ENCODE results near the gene AOPEP.
"Not testable (repeated sequence)": the region's sequence is repeated elsewhere in the genome, so short reads cannot be mapped to it uniquely, and the experiment has no call there.

AOPEP gene

GRCh38 chr9:94870465-94870792 is 143.9 kb downstream of the AOPEP start:
- H3K4me3 ChIP-seq (ENCODE audit: low read depth in 1 of 5, low read length in 5 of 5): no peak overlapping the region
- H3K27ac ChIP-seq (ENCODE audit: low read depth, low read length): no peak overlapping the region
- no peaks in the 10 kb centered on the region for H3K9me3 ChIP-seq (ENCODE audit: control insufficient read depth in 5 of 5, low read length in 5 of 5)
- H3K9ac ChIP-seq (ENCODE audit: low read length in 5 of 5): no peak overlapping the region
- peaks cover 0 to 29% (median 19%) of the 10 kb centered on the region in 5 donors for H3K4me1 ChIP-seq (ENCODE audit: control insufficient read depth in 5 of 5, insufficient read depth in 5 of 5, low read length in 5 of 5)
- H3K36me3 ChIP-seq (ENCODE audit: control insufficient read depth in 5 of 5, insufficient read depth in 5 of 5, low read length in 5 of 5): no peaks in the 10 kb centered on the region
- H3K27me3 ChIP-seq (ENCODE audit: control insufficient read depth in 5 of 5, insufficient read depth in 4 of 5, low read length in 5 of 5): no peaks in the 10 kb centered on the region

- H3K36me3 ChIP-seq (ENCODE audit: control insufficient read depth in 5 of 5, insufficient read depth in 5 of 5, low read length in 5 of 5): no peaks in the 10 kb centered on the region
- H3K4me3 ChIP-seq (ENCODE audit: low read depth in 1 of 5, low read length in 5 of 5): no peak overlapping the region
- no peak overlapping the region for H3K9ac ChIP-seq (ENCODE audit: low read length in 5 of 5)
- peaks cover 0 to 24% (median 19%) of the 10 kb centered on the region in 5 donors for H3K4me1 ChIP-seq (ENCODE audit: control insufficient read depth in 5 of 5, insufficient read depth in 5 of 5, low read length in 5 of 5)
- H3K27ac ChIP-seq (ENCODE audit: low read depth, low read length): no peak overlapping the region
- H3K27me3 ChIP-seq (ENCODE audit: control insufficient read depth in 5 of 5, insufficient read depth in 4 of 5, low read length in 5 of 5): no peaks in the 10 kb centered on the region
- no peaks in the 10 kb centered on the region for H3K9me3 ChIP-seq (ENCODE audit: control insufficient read depth in 5 of 5, low read length in 5 of 5)
Measured at GRCh38 chr9:94870793-94871558, 144.5 kb downstream of the AOPEP start.

- Histone ChIP-seq H3K27ac (ENCODE audit: low read depth, low read length) (no peak overlapping the region), H3K9me3 (ENCODE audit: control insufficient read depth in 5 of 5, low read length in 5 of 5) (no peaks in the 10 kb centered on the region), H3K36me3 (ENCODE audit: control insufficient read depth in 5 of 5, insufficient read depth in 5 of 5, low read length in 5 of 5) (no peaks in the 10 kb centered on the region), H3K4me1 (ENCODE audit: control insufficient read depth in 5 of 5, insufficient read depth in 5 of 5, low read length in 5 of 5) (peaks cover 0 to 16% (median 12%) of the 10 kb centered on the region in 5 donors), H3K9ac (ENCODE audit: low read length in 5 of 5) (no peak overlapping the region), H3K4me3 (ENCODE audit: low read depth in 1 of 5, low read length in 5 of 5) (no peak overlapping the region), H3K27me3 (ENCODE audit: control insufficient read depth in 5 of 5, insufficient read depth in 4 of 5, low read length in 5 of 5) (no peaks in the 10 kb centered on the region)
Measured at GRCh38 chr9:94872083-94872833, 145.8 kb downstream of the AOPEP start.

- peaks cover 0 to 8% (median 5%) of the 10 kb centered on the region in 5 donors for H3K4me1 ChIP-seq (ENCODE audit: control insufficient read depth in 5 of 5, insufficient read depth in 5 of 5, low read length in 5 of 5)
- H3K4me3 ChIP-seq (ENCODE audit: low read depth in 1 of 5, low read length in 5 of 5): no peak overlapping the region
- H3K27ac ChIP-seq (ENCODE audit: low read depth, low read length): no peak overlapping the region
- H3K27me3 ChIP-seq (ENCODE audit: control insufficient read depth in 5 of 5, insufficient read depth in 4 of 5, low read length in 5 of 5): no peaks in the 10 kb centered on the region
- no peaks in the 10 kb centered on the region for H3K9me3 ChIP-seq (ENCODE audit: control insufficient read depth in 5 of 5, low read length in 5 of 5)
- no peak overlapping the region for H3K9ac ChIP-seq (ENCODE audit: low read length in 5 of 5)
- no peaks in the 10 kb centered on the region for H3K36me3 ChIP-seq (ENCODE audit: control insufficient read depth in 5 of 5, insufficient read depth in 5 of 5, low read length in 5 of 5)
Measured at GRCh38 chr9:94872891-94873511, 146.5 kb downstream of the AOPEP start.

GRCh38 chr9:94874316-94874715 is 147.8 kb downstream of the AOPEP start:
- H3K9me3 ChIP-seq (ENCODE audit: control insufficient read depth in 5 of 5, low read length in 5 of 5): no peaks in the 10 kb centered on the region
- H3K4me3 ChIP-seq (ENCODE audit: low read depth in 1 of 5, low read length in 5 of 5): no peak overlapping the region
- peaks cover 0 to 5% (median 0%) of the 10 kb centered on the region in 5 donors for H3K4me1 ChIP-seq (ENCODE audit: control insufficient read depth in 5 of 5, insufficient read depth in 5 of 5, low read length in 5 of 5)
- no peaks in the 10 kb centered on the region for H3K36me3 ChIP-seq (ENCODE audit: control insufficient read depth in 5 of 5, insufficient read depth in 5 of 5, low read length in 5 of 5)
- H3K27ac ChIP-seq (ENCODE audit: low read depth, low read length): no peak overlapping the region
- H3K9ac ChIP-seq (ENCODE audit: low read length in 5 of 5): no peak overlapping the region
- no peaks in the 10 kb centered on the region for H3K27me3 ChIP-seq (ENCODE audit: control insufficient read depth in 5 of 5, insufficient read depth in 4 of 5, low read length in 5 of 5)

- Histone ChIP-seq H3K27me3 (ENCODE audit: control insufficient read depth in 5 of 5, insufficient read depth in 4 of 5, low read length in 5 of 5) (no peaks in the 10 kb centered on the region), H3K9me3 (ENCODE audit: control insufficient read depth in 5 of 5, low read length in 5 of 5) (no peaks in the 10 kb centered on the region), H3K36me3 (ENCODE audit: control insufficient read depth in 5 of 5, insufficient read depth in 5 of 5, low read length in 5 of 5) (no peaks in the 10 kb centered on the region), H3K4me3 (ENCODE audit: low read depth in 1 of 5, low read length in 5 of 5) (no peak overlapping the region), H3K27ac (ENCODE audit: low read depth, low read length) (no peak overlapping the region), H3K4me1 (ENCODE audit: control insufficient read depth in 5 of 5, insufficient read depth in 5 of 5, low read length in 5 of 5) (peaks cover 0 to 5% (median 0%) of the 10 kb centered on the region in 5 donors), H3K9ac (ENCODE audit: low read length in 5 of 5) (no peak overlapping the region)
Measured at GRCh38 chr9:94875300-94876020, 149.0 kb downstream of the AOPEP start.

- not testable (repeated sequence) for H3K9ac ChIP-seq (ENCODE audit: low read length in 5 of 5); H3K27me3 ChIP-seq (ENCODE audit: control insufficient read depth in 5 of 5, insufficient read depth in 4 of 5, low read length in 5 of 5); H3K4me3 ChIP-seq (ENCODE audit: low read depth in 1 of 5, low read length in 5 of 5); H3K9me3 ChIP-seq (ENCODE audit: control insufficient read depth in 5 of 5, low read length in 5 of 5); H3K27ac ChIP-seq (ENCODE audit: low read depth, low read length); H3K36me3 ChIP-seq (ENCODE audit: control insufficient read depth in 5 of 5, insufficient read depth in 5 of 5, low read length in 5 of 5)
- H3K4me1 ChIP-seq (ENCODE audit: control insufficient read depth in 5 of 5, insufficient read depth in 5 of 5, low read length in 5 of 5): peaks cover 0 to 15% (median 5%) of the 10 kb centered on the region in 5 donors
Measured at GRCh38 chr9:94878804-94879203, 152.3 kb downstream of the AOPEP start.

GRCh38 chr9:94879230-94879629 is 152.7 kb downstream of the AOPEP start:
- Histone ChIP-seq H3K27ac (ENCODE audit: low read depth, low read length) (no peak overlapping the region), H3K36me3 (ENCODE audit: control insufficient read depth in 5 of 5, insufficient read depth in 5 of 5, low read length in 5 of 5) (no peaks in the 10 kb centered on the region), H3K4me3 (ENCODE audit: low read depth in 1 of 5, low read length in 5 of 5) (no peak overlapping the region), H3K9ac (ENCODE audit: low read length in 5 of 5) (no peak overlapping the region), H3K27me3 (ENCODE audit: control insufficient read depth in 5 of 5, insufficient read depth in 4 of 5, low read length in 5 of 5) (no peaks in the 10 kb centered on the region), H3K9me3 (ENCODE audit: control insufficient read depth in 5 of 5, low read length in 5 of 5) (no peaks in the 10 kb centered on the region), H3K4me1 (ENCODE audit: control insufficient read depth in 5 of 5, insufficient read depth in 5 of 5, low read length in 5 of 5) (peaks cover 0 to 15% (median 5%) of the 10 kb centered on the region in 5 donors)

GRCh38 chr9:94881023-94881422 is 154.5 kb downstream of the AOPEP start:
- H3K9ac ChIP-seq (ENCODE audit: low read length in 5 of 5): no peak overlapping the region
- no peak overlapping the region for H3K4me3 ChIP-seq (ENCODE audit: low read depth in 1 of 5, low read length in 5 of 5)
- no peaks in the 10 kb centered on the region for H3K27me3 ChIP-seq (ENCODE audit: control insufficient read depth in 5 of 5, insufficient read depth in 4 of 5, low read length in 5 of 5)
- peaks cover 0 to 15% (median 9%) of the 10 kb centered on the region in 5 donors for H3K4me1 ChIP-seq (ENCODE audit: control insufficient read depth in 5 of 5, insufficient read depth in 5 of 5, low read length in 5 of 5)
- no peaks in the 10 kb centered on the region for H3K9me3 ChIP-seq (ENCODE audit: control insufficient read depth in 5 of 5, low read length in 5 of 5)
- H3K36me3 ChIP-seq (ENCODE audit: control insufficient read depth in 5 of 5, insufficient read depth in 5 of 5, low read length in 5 of 5): no peaks in the 10 kb centered on the region
- H3K27ac ChIP-seq (ENCODE audit: low read depth, low read length): no peak overlapping the region

Data from subcutaneous abdominal adipose tissue (tissue), 5 donors.